ENCODE data around the gene OR52A5. TPM values are rescaled to one million over a fixed set of nuclear protein-coding genes. Genes with fewer than 3 reads are reported as not detected.

Gene OR52A5
- total RNA-seq, 1 donor from 2014 or later: not detected

- Mint-ChIP-seq H3K27me3 (ENCODE audit: unreplicated experiment) (peaks cover 1% of the 10 kb centered on the region), H3K27ac (ENCODE audit: unreplicated experiment) (no peak overlapping the region), H3K4me1 (ENCODE audit: unreplicated experiment) (peaks cover 9% of the 10 kb centered on the region), H3K36me3 (ENCODE audit: low read depth, unreplicated experiment) (no peaks in the 10 kb centered on the region), H3K4me3 (ENCODE audit: unreplicated experiment) (no peak overlapping the region), H3K9me3 (ENCODE audit: unreplicated experiment) (no peaks in the 10 kb centered on the region)
- DNase-seq (ENCODE audit: low spot score): peak; percentile 79
- peak; percentile 79 for TF ChIP-seq CTCF (IDR thresholded peaks at IDR 0.05; ENCODE audit: unreplicated experiment)
These were observed 14.2 kb downstream of the OR52A5 start for GRCh38 chr11:5123802-5124521.

GRCh38 chr11:5118893-5119292, 19.3 kb downstream of the OR52A5 start:
- Mint-ChIP-seq H3K9me3 (ENCODE audit: unreplicated experiment) (no peaks in the 10 kb centered on the region), H3K4me3 (ENCODE audit: unreplicated experiment) (no peak overlapping the region), H3K27ac (ENCODE audit: unreplicated experiment) (no peak overlapping the region), H3K36me3 (ENCODE audit: low read depth, unreplicated experiment) (no peaks in the 10 kb centered on the region), H3K4me1 (ENCODE audit: unreplicated experiment) (peaks cover 9% of the 10 kb centered on the region), H3K27me3 (ENCODE audit: unreplicated experiment) (peaks cover 1% of the 10 kb centered on the region)
- TF ChIP-seq CTCF (IDR thresholded peaks at IDR 0.05; ENCODE audit: unreplicated experiment): no peak
- DNase-seq (ENCODE audit: low spot score): no peak

- peaks cover under 1% of the 10 kb centered on the region for H3K4me1 Mint-ChIP-seq (ENCODE audit: unreplicated experiment)
- H3K27ac Mint-ChIP-seq (ENCODE audit: unreplicated experiment): no peak overlapping the region
- no peak for TF ChIP-seq CTCF (IDR thresholded peaks at IDR 0.05; ENCODE audit: unreplicated experiment)
- DNase-seq (ENCODE audit: low spot score): no peak
- no peaks in the 10 kb centered on the region for H3K36me3 Mint-ChIP-seq (ENCODE audit: low read depth, unreplicated experiment)
- peaks cover 1% of the 10 kb centered on the region for H3K27me3 Mint-ChIP-seq (ENCODE audit: unreplicated experiment)
- H3K4me3 Mint-ChIP-seq (ENCODE audit: unreplicated experiment): no peak overlapping the region
- H3K9me3 Mint-ChIP-seq (ENCODE audit: unreplicated experiment): no peaks in the 10 kb centered on the region
These were observed 20.6 kb downstream of the OR52A5 start for GRCh38 chr11:5117588-5117987.

- DNase-seq (ENCODE audit: low spot score): no peak
- Mint-ChIP-seq H3K27me3 (ENCODE audit: unreplicated experiment) (no peaks in the 10 kb centered on the region), H3K36me3 (ENCODE audit: low read depth, unreplicated experiment) (no peaks in the 10 kb centered on the region), H3K9me3 (ENCODE audit: unreplicated experiment) (no peaks in the 10 kb centered on the region), H3K27ac (ENCODE audit: unreplicated experiment) (no peak overlapping the region), H3K4me3 (ENCODE audit: unreplicated experiment) (no peak overlapping the region), H3K4me1 (ENCODE audit: unreplicated experiment) (no peaks in the 10 kb centered on the region)
- no peak for TF ChIP-seq CTCF (IDR thresholded peaks at IDR 0.05; ENCODE audit: unreplicated experiment)
These were observed 22.8 kb downstream of the OR52A5 start for GRCh38 chr11:5115339-5115738.

- no peaks in the 10 kb centered on the region for H3K9me3 Mint-ChIP-seq (ENCODE audit: unreplicated experiment)
- no peak for TF ChIP-seq CTCF (IDR thresholded peaks at IDR 0.05; ENCODE audit: unreplicated experiment)
- no peak overlapping the region for H3K4me3 Mint-ChIP-seq (ENCODE audit: unreplicated experiment)
- no peaks in the 10 kb centered on the region for H3K4me1 Mint-ChIP-seq (ENCODE audit: unreplicated experiment)
- peaks cover 2% of the 10 kb centered on the region for H3K27me3 Mint-ChIP-seq (ENCODE audit: unreplicated experiment)
- no peak for DNase-seq (ENCODE audit: low spot score)
- no peaks in the 10 kb centered on the region for H3K36me3 Mint-ChIP-seq (ENCODE audit: low read depth, unreplicated experiment)
- no peak overlapping the region for H3K27ac Mint-ChIP-seq (ENCODE audit: unreplicated experiment)
These were observed 30.9 kb downstream of the OR52A5 start for GRCh38 chr11:5107285-5107684.
